Measurements from ENCODE around the gene SURF1.
"Not testable (repeated sequence)": the region's sequence is repeated elsewhere in the genome, so short reads cannot be mapped to it uniquely, and the experiment has no call there.

Gene SURF1

DNA sequence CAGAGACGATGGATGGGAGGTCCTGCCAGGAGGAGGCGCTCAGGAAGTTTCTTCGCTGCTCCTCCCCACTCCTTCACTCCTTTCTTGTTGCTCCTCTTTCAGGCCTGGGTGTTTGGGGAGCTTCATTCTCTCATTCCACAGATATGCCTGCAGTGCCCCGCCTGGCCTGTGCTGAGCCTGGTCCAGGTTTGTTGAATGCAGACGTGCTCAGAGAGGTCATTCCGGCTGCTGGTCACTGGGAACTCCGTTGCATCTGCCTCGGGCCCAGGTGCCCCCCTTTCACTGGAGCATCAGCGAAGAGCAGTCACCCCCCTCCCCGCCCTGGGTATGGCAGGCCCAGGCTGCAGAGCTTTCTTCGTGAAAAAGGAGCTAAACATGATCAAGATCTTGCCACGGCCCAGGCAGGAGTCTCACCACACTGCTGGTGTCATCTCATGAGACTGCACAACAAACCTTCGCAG is 35.8 kb downstream of the SURF1 start:
- TF ChIP-seq, protein P1, sequence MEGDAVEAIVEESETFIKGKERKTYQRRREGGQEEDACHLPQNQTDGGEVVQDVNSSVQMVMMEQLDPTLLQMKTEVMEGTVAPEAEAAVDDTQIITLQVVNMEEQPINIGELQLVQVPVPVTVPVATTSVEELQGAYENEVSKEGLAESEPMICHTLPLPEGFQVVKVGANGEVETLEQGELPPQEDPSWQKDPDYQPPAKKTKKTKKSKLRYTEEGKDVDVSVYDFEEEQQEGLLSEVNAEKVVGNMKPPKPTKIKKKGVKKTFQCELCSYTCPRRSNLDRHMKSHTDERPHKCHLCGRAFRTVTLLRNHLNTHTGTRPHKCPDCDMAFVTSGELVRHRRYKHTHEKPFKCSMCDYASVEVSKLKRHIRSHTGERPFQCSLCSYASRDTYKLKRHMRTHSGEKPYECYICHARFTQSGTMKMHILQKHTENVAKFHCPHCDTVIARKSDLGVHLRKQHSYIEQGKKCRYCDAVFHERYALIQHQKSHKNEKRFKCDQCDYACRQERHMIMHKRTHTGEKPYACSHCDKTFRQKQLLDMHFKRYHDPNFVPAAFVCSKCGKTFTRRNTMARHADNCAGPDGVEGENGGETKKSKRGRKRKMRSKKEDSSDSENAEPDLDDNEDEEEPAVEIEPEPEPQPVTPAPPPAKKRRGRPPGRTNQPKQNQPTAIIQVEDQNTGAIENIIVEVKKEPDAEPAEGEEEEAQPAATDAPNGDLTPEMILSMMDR (IDR thresholded peaks at IDR 0.05; ENCODE audit: borderline replicate concordance, insufficient read depth, low read depth, low read length) = no peak
- no peak overlapping the region for H3K4me3 ChIP-seq (ENCODE audit: low read depth, low read length)

DNA sequence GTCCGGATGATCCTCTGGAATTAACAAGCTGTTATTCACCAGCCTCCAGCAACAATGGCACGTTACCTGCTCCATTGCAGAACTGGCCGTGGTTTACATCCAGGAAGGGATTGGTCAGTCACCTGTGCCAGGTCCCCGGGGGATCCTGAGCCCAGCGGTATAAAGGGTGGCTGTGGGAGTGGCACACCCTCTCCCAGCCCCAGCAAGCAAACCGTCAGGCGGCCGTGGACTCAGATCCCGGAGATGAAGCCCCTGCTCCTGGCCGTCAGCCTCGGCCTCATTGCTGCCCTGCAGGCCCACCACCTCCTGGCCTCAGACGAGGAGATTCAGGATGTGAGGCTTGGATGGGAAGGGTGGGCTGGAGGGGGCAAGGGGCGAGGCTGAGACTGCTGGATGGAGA is 38.7 kb downstream of the SURF1 start:
- not testable (repeated sequence) for H3K4me3 ChIP-seq (ENCODE audit: low read depth, low read length)

DNA sequence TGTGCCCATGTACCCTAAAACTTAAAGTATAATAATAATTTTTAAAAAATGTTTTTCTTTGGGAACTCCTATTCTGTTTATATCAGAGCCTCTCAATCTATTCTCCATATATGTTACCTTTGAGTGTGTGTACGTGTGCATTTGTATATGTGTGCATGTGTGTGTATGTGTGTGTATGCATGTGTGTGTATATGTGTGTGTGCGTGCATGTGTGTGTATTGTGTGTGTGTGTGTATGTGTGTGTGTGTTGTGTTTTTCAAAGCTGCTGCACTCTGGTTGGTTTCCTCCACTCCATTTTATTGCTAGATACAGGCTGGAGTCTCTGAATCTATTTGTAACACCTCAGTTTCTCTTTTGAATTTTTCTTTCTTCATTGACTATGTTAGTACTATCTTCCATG is 40.3 kb downstream of the SURF1 start:
- no peak overlapping the region for H3K4me3 ChIP-seq (ENCODE audit: low read depth, low read length)
- TF ChIP-seq, protein P1 (IDR thresholded peaks at IDR 0.05; ENCODE audit: borderline replicate concordance, insufficient read depth, low read depth, low read length) = no peak

DNA sequence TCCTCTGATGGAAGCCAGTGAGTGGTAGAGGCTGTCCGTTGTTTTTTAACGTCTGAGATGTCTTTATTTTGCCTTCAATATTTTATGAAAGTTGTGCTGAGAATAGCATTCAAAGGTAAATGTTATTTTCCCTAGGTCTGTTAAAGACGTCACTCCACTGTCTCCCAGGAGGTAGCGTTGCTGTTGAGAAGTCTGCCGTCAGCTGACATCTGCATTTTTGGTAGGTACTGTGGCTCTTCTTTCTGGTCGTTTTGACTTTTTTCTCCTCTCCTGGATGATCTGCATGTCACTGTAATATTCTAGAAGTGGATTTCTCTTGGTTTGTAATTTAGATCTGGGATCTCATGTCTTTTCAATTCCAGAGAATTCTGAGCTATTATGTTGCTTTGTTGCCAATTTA is 46.7 kb downstream of the SURF1 start:
- TF ChIP-seq, protein P1 (IDR thresholded peaks at IDR 0.05; ENCODE audit: borderline replicate concordance, insufficient read depth, low read depth, low read length) = no peak
- H3K4me3 ChIP-seq (ENCODE audit: low read depth, low read length) = no peak overlapping the region

DNA sequence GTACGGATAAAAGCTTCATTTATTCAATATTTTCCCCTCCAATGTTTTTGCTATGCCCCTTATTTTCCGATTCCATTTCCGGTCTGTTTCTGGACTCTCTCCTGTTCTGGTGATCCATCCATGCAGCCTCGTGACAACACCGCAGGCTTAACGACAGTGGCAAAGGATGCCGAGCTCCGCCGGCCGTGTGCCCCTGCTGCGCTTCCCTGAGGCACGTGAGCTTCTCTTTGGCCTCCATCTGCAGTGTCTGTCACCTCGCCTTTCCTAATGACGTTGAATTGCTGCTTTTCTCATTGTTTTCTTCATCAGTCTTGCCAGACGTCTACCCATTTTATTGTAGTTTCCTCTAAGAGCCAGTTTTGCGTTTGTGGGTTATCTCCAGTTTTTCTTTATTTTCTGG is 49.0 kb downstream of the SURF1 start:
- no peak overlapping the region for H3K4me3 ChIP-seq (ENCODE audit: low read depth, low read length)
- TF ChIP-seq, protein P1 (IDR thresholded peaks at IDR 0.05; ENCODE audit: borderline replicate concordance, insufficient read depth, low read depth, low read length) = no peak

DNA sequence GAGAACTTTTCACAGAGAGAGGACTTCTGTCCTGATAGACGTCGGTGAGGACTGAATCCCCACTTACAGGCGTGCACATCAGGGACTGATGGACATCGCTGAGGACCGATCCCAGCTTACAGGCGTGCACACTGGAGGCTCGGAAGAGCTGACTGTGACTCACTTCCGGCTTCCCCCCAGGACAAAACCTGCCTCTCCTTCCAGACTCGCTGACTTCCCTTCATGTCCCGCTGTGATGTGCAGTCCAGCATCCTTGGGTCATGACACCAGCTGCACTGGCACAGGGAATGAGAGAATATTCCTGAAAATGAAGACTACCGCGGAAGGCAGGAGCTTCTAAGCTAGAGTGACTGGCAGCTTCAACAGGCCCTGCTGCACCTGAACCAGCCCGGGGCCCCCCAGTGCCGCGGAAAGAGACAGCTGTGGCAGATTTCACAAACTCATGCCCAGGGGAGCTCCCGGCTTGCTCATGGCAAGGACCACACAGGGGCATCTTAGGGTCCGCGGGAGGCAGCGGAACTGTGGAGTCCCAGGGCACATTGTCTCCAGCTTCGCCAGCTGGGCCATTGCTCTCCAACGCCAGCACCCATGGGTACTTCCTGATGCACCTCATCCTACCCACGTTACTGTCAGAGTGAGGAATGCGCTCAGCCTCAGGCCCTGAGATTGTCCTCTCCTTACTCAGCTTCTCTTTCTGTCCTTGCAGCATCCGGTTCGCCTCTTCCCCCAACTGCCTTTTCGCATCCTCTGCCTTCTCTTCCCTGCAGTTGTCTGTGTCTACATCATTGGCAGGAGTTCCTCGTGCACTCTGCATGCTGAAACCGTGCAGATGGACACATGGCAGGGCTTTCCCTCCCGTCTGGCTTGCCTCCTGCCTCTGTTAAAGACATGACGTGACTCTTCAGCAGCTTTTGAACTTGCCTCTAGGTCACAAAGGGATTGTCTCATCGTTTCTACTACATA is 49.8 kb downstream of the SURF1 start:
- H3K4me3 ChIP-seq (ENCODE audit: low read depth, low read length) = no peak overlapping the region
- TF ChIP-seq, protein P1 (IDR thresholded peaks at IDR 0.05; ENCODE audit: borderline replicate concordance, insufficient read depth, low read depth, low read length) = no peak

DNA sequence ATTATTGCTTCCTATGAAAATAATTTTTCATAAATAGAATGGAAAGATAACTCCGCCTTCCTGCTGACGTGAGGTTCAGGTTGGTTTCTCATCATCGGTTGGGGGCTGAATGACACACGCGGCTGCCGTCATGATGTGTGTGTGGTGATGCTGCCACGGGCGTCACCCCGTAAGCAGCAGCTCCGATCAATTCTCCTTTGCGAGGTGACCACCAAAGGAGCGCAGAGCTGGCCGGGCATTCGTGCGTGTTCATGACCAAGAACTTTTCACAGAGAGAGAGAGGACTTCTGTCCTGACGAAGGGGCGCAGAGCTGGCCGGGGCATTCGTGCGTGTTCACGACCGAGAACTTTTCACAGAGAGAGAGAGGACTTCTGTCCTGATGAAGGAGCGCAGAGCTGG is 50.6 kb downstream of the SURF1 start:
- H3K4me3 ChIP-seq (ENCODE audit: low read depth, low read length) = no peak overlapping the region
- TF ChIP-seq, protein P1 (IDR thresholded peaks at IDR 0.05; ENCODE audit: borderline replicate concordance, insufficient read depth, low read depth, low read length) = no peak

All from GM12875 (cell line).